Epidermal melanocyte (primary cell): Measurements from ENCODE around the gene RARB.

Experiments used
- DNase-seq: peaks from one replicate; pipeline ENCODE4 v3.0.0; 2011; ENCODE audit warnings: low spot score; ENCODE audit not compliant: insufficient read length

Gene RARB

DNA sequence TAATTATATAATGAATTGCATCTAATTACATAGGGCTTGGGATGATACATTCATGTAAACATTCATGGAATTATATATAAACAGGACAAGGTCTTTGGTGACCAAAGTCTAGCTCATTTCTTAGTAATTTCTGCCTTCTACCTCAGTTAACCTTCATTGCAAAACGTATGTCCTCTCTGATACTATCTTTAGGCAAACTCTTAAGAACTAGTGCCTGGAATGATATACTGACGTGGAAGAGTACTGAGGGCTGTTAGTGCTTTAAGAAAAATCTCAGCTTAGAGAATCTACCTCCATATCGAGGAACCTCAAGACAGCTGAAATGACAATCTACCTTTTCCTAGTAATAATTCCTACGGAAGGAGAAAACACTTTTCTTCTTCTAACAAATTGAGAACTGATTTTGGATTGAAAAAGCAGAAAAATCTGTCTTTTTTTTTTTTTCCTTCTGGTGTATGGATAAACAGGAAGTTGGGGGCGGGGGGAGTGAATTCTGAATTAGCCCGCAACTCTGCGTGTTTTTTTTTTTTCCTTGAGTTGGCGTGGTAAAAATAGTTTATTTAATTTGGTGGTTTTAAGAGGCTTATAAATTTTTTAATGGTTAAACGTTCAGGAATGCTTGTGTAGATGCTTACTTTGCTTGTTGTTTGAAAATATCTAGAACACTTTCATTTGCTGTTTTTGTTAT is 43.2 kb downstream of the RARB start:
- no peak for DNase-seq

DNA sequence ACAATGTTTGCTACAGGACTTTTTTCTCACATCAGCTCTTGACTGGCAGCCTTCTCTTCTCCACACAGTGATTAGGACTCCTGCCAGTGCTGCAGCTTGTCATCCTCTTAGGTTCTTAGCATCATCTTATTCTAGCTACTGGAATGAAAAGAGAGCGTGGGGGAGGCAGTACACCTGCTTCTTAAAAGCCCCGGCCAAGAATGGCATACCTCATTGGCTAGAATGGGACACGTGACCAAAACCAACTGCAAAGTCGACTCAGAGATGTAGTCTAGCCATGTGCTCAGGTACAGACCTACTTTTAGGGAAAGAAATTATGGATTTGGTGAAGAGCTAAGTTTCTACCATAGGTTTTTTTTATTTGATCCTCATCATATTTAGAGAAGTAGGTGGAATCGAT is 44.1 kb downstream of the RARB start:
- DNase-seq = no peak

GRCh38 chr3:25472731-25473130 is 44.7 kb downstream of the RARB start:
- DNase-seq = no peak

- no peak for DNase-seq
Measured at GRCh38 chr3:25473246-25473645, 45.2 kb downstream of the RARB start.

DNA sequence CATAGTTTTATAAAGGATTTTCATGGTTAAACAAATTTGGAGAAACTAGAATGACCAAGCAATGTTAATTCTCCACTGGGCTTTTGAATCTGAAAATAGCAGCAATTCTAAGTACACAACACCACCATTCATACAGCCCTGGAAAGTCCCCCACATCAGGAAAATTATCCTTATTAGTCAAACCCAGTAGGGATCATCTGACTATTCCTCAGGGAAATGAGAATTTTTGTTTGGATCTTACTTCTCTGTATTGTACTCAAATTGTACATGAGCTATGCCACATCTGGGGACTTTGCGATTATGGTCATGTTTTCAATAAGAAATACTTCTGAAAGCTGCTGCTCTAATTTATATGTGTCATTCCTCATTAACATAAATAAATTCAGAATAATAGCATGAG is 46.0 kb downstream of the RARB start:
- DNase-seq = no peak

DNA sequence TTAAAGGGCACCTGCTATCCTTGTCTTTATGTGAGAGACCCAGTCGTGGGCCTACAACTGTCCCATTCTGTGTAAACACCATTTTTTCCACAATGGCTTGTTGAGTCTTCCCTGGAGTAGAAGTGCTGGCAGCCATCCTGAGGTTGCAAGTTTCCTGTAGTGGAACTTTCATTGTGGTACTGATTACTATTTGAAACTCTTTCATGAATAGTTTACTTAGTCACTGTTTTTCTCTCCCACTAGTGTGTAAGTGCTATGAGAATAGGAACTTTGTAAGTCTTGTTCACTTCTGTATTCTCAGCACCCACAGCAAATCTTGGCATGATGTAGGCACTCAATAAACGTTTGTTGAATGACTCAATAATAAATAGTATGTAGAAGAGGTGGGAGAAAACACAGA is 48.6 kb downstream of the RARB start:
- DNase-seq = no peak

DNA sequence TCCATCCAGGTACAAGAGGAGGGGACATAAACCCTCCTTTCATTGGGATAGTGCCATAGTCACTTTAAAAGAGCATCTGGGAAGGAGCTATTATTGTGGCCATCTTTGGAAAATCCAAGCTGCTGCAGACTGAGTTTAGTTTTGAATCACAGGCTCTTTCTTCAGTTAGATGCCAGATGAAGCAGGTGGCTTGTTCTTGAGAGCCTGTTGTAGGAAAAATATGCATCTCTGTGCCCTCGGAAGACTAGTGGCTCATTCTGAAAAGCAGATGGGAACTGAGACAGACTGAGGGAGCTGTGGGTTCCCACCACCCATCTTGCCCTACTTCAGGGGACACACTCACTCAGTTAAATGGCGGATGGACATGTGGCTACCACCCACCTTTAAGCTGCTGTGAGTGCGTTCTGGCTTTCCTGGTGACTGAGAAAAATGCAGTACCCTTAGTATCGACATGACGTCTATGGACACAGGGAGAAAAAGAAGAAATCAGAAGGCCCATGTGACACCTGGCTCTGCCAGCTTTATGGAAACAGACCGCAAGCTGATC is 50.2 kb downstream of the RARB start:
- DNase-seq = no peak

DNA sequence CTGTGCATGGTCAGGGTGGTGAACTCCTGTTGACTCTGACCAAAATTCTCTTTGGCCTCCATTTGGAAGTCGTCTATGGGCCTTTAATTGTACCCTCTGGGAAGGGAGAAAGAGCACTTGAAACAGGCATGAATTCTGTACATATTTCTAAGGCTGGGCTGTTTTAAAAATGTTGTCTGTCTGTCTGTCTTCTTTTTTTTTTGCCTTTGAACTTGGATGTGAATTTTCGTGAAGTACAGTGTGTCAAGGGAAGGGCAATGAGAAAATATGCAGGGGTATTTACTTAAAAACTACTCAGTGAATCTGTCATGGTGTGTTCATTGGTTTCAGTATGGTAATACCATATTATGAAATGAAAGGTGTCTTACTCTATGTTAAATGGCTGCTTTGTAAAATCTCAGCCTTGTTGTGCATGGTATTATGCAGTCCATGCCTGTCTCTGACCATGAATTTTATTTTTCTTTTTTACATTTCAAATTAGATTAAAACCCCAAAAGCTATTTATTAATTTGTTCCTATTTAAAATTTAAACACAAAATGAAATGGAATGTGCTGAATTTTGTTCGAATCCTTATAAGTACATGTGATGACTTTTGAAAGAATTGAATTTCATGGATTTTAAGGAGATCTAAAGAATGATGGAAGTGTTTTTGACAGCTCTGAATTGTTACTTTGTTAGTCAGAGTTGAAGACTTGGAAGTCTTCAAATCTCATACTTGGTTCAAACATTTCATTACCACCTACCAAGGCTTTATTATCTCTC is 51.1 kb downstream of the RARB start:
- no peak for DNase-seq

DNA sequence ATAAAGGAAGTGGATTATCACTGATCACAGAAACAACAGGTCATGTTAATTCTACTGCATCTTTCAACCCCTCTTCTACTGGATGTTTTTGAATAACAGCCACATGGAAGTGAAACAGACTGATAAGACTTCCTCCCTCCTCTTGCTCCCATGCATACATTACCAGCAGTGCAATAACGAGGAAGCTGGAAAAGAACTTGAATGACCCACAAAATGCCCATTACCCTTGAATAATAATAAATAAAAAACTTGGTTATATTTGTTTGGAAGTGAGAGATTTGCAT is 51.6 kb downstream of the RARB start:
- DNase-seq = no peak

- DNase-seq = no peak
Measured at GRCh38 chr3:25480811-25481210, 52.7 kb downstream of the RARB start.

DNA sequence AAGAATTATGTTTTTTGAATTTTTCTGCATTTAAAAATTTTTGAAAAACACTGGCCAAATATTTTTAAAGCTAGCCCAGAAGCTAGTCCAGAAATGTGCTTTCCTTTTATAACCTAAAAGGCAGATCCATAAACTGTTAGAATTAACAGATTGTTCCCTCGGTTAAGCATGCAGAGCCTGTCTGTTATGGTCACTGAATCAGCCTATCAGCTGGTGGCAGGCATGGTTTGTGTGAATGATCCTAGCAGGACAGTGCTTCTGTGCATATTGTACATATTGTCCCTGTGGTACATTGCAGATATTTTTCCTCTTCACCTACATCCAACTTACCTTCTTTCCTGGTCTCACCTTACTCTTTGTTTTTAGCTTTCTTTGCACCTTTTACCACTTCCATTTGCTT is 53.3 kb downstream of the RARB start:
- DNase-seq = no peak

DNA sequence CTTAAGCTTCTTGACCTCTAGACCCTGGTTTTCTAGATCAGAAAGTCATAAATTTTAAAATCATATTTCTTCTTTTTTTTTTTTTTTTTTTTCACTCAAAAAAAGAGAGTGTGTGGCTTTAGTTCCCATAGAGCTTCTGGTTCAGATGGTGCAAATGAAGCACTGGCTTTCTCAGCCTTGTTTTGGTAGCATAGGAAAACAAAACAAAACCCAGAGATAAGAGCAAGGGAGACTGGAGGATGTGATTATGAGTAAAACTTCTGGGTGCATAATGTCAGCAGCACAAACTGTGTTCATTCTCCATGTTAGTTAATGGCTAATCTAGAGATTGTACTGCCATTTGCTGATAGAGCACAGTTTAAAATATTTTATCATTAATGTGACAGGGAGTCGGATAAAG is 55.4 kb downstream of the RARB start:
- no peak for DNase-seq

DNA sequence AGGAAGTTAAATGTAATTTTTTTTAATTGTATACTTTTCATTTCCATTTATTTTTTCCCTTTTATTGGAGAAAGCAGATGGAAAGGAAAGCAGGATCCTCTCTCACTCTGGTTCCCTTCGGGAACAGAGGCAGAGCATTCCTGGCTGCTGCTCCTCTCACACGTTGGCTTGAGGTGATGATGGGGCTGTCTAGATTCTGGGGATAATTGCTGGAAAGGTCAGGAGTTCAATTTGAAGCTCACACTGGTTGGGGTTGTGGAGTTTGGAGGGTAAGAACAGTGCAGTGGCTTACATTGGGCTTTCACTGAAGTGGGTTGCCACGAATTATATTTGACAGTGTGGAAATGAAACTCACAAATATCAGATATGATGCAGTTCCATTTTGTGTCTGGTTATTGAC is 57.6 kb downstream of the RARB start:
- no peak for DNase-seq

GRCh38 chr3:25486932-25487331 is 58.9 kb downstream of the RARB start:
- DNase-seq = no peak

DNA sequence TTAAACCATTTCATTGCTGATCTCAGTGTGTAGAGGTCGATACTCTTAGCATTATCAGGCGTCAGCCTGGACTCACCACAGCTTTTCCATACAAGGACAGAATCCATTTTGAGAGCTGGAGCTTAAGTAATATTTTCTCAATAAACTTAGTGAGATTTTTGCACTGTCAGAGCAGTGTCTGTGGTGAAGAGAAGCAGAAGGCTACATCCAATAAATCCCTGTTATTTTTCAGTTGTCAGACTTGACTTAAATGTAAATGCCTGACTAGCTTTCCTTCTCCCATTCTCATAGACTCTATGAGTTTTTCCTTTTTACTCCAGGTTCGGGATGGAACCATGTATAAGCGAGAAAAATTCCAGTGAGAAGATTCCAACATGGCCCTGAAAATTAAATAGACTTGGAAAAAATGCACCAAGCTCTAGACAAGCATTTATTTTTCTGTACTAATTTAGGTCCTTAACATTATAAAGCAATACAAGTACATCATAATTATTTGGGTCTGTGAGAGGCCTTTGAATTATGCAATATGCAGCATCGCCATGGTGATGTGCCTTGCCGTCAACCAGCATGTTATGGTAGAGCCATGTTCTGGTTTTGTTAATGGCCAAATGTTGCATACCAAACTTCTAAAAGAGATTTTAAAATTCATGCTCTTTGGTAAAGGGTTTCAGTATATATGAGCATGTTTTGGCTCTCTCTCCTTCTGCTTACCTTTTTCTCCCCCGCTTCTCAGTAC is 62.0 kb downstream of the RARB start:
- DNase-seq = no peak

DNA sequence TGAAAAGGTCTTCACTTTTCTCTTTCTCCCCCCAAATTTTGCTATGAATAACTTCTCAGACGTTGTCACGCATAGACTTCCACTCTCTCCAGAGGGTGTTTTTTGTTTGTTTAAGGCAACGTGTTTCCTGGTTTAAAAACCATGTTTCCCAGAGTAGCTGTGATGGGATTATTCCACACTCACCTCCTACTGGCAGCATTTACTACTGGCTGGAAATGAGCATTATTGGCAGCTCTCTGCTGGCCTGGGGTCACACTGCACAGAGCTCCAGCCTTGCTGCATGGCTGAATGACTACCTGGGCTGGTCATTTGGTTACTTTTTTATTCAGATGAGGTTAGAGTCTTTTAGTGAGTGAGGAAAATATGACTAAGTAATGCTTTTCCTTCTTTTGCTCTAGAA is 65.2 kb downstream of the RARB start:
- DNase-seq = no peak

DNA sequence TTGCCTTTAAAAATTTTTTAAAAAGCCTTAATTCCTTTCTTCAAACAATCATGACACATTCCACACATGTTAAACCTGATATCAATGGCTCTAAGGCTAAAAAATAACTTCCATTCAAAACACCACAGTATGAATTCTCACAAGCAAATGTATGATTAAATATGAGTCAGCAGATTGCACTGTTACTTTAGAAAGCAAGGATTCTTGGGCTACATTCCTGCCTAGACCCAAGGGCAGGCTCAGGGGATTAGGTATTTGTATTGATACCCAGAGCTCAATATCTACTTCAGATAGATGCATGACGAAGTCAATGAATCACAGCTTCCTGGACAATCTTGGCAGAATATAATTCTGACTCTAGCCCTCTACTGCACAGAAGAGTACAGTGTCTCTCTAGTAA is 65.7 kb downstream of the RARB start:
- no peak for DNase-seq

DNA sequence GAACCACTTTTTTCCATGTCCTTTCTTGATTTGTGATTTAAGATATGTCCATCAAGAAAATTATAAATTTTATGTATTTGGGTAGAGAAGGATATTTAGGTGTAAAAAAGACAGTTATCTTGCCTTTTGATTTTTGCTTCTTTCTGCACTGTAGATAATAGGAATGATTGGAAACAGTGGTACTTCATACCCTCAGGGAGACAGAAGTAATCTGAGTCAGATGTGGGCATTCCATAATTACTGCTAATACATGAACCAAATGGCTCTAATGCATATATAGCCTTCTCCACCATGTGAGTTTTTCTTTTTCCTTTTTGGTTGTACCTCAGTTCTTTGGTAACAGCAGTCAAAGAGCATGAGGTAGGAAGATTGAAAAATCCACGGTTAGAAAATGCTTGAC is 67.2 kb downstream of the RARB start:
- no peak for DNase-seq

DNA sequence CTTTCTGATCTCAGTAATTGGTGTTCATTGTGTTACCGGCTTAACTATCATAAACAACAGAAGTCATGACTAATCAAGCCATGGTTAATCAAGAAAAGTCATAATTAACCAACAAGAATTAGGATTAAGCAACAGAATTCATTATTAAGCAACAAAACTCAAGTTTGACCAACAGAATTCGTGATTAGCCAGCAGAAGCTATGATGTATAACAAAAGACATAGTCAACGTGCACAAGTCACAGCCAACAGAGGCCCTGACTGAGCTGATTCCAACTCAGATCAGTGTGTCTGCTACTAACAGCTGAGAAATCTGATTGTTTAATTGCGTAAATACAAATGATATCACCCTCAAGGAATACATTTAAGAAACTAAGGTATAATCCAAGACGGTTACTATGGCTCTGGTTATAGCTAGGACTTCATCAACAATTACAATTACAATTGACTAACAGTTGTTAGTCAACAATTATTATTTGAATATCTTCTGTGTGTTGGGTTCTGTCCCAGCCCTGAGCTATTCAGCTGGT is 67.7 kb downstream of the RARB start:
- DNase-seq = no peak

- no peak for DNase-seq
Measured at GRCh38 chr3:25497096-25497495, 69.0 kb downstream of the RARB start.

GRCh38 chr3:25500706-25501210 is 72.7 kb downstream of the RARB start:
- no peak for DNase-seq

- no peak for DNase-seq
Measured at GRCh38 chr3:25502233-25502632, 74.2 kb downstream of the RARB start.
